HUES48 (cell line): ENCODE results near the gene PELI2.
"Not testable (repeated sequence)": the region's sequence is repeated elsewhere in the genome, so short reads cannot be mapped to it uniquely, and the experiment has no call there.

ENCODE experiments used
- H3K27ac ChIP-seq: one replicate; pipeline ENCODE4 v1.7.0; 2013; ENCODE audit warnings: low read depth, low read length, inconsistent platforms
- H3K27me3 ChIP-seq: 2 replicates; pipeline ENCODE4 v1.6.1; 2013; ENCODE audit warnings: mild to moderate bottlenecking, low read length; ENCODE audit not compliant: control insufficient read depth, insufficient read depth
- H3K36me3 ChIP-seq: 2 replicates; pipeline ENCODE4 v1.6.1; 2013; ENCODE audit warnings: low read length; ENCODE audit not compliant: control insufficient read depth, insufficient read depth
- H3K4me1 ChIP-seq: 2 replicates; pipeline ENCODE4 v1.6.1; 2013; ENCODE audit warnings: mild to moderate bottlenecking, low read length; ENCODE audit not compliant: control insufficient read depth, insufficient read depth
- H3K4me3 ChIP-seq: 2 replicates; pipeline ENCODE4 v1.5.1; 2013; ENCODE audit warnings: mild to moderate bottlenecking, low read depth, low read length
- H3K9ac ChIP-seq: 2 replicates; pipeline ENCODE4 v1.6.1; 2013; ENCODE audit warnings: mild to moderate bottlenecking, low read depth, low read length, moderate library complexity
- H3K9me3 ChIP-seq: 2 replicates; pipeline ENCODE4 v1.6.1; 2013; ENCODE audit warnings: low read length; ENCODE audit not compliant: control insufficient read depth, insufficient read depth

The PELI2 gene

DNA sequence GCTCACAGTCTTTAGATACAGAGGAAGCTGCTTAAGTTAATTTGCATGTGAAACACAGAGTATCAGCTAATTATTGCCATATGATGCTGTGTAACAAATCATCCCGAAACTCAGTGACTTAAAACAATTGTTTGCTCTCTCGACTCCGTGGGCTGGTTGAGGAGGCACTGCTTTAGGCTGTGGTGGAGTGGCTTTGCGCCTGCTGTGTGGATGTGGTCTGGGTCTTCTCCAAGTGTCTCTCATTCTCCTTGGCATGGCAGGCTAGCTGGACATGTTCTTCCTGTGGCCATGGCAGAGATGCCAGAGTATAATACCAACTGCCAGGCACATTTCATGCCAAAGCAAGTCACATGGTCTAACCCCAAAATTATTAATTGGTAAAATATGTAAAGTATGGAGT, 40.9 kb downstream of the PELI2 start:
- Histone ChIP-seq H3K27ac (no peak overlapping the region), H3K27me3 (no peaks in the 10 kb centered on the region), H3K9ac (no peak overlapping the region), H3K4me1 (peaks cover 12% of the 10 kb centered on the region; the same call in 1 of the 2 replicates), H3K36me3 (no peaks in the 10 kb centered on the region), H3K9me3 (no peaks in the 10 kb centered on the region), H3K4me3 (no peak overlapping the region)

DNA sequence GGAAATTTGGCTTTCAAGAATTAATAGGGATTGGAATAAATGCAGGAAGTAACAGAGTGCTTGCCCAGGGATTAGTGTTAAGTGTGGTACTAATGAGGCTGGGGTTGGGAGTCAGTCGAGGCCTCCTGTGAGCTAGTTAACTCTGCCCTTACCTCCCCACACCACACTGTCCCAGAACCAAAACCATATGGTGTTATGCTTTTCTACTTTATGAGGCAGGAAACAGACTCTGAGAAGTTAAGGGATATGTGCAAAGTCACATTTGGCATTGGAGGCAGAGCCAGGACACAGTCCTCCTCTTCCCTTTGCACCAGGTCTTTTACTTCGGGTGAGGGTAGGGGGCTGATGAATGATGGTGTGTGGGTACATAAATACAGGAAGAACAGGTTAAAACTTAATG, 41.9 kb downstream of the PELI2 start:
- Histone ChIP-seq H3K27ac (no peak overlapping the region), H3K36me3 (no peaks in the 10 kb centered on the region), H3K4me3 (no peak overlapping the region), H3K9me3 (no peaks in the 10 kb centered on the region), H3K9ac (no peak overlapping the region), H3K27me3 (no peaks in the 10 kb centered on the region), H3K4me1 (0 out of 2 replicates have a peak, but pooled peaks cover 12% of the 10 kb centered on the region)

DNA sequence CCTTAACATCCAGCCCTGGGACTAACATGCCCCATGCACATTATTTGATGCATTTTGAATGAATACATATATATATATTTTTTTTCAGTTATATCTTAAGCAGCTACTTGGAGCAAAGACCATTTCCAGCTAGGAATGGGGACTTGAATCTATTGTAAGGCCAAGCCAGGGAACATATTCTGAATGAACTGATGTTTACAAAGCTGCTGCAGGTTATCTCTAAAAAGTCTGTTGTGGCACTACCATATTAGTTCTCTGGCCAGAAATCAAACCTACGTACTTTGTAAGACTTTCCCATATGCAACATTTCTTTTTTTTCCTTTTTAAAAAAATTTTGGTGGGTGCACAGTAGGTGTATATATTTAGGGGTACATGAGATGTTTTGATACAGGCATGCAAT, 43.4 kb downstream of the PELI2 start:
- Histone ChIP-seq H3K9me3 (no peaks in the 10 kb centered on the region), H3K4me3 (no peak overlapping the region), H3K36me3 (no peaks in the 10 kb centered on the region), H3K27me3 (no peaks in the 10 kb centered on the region), H3K9ac (no peak overlapping the region), H3K4me1 (0 out of 2 replicates have a peak, but pooled peaks cover 12% of the 10 kb centered on the region), H3K27ac (no peak overlapping the region)

DNA sequence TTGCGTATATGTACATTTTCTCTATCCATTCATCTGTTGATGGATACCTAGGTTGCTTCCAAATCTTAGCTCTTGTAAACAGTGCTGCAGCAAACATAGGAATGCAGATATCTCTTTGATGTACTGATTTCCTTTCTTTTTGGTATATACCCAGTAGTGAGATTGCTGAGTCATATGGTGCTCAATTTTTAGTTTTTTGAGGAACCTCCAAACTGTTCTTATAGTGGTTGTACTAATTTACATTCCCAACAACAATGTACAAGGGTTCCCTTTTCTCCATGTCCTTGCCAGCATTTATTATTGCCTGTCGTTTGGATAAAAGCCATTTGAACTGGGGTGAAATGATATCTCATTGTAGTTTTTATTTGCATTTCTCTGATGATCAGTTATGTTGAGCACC, 44.3 kb downstream of the PELI2 start:
- H3K4me1 ChIP-seq = 0 out of 2 replicates have a peak, but pooled peaks cover 12% of the 10 kb centered on the region
- no peak overlapping the region for H3K9ac ChIP-seq
- H3K27ac ChIP-seq = no peak overlapping the region
- no peaks in the 10 kb centered on the region for H3K9me3 ChIP-seq
- no peak overlapping the region for H3K4me3 ChIP-seq
- no peaks in the 10 kb centered on the region for H3K36me3 ChIP-seq
- no peaks in the 10 kb centered on the region for H3K27me3 ChIP-seq

DNA sequence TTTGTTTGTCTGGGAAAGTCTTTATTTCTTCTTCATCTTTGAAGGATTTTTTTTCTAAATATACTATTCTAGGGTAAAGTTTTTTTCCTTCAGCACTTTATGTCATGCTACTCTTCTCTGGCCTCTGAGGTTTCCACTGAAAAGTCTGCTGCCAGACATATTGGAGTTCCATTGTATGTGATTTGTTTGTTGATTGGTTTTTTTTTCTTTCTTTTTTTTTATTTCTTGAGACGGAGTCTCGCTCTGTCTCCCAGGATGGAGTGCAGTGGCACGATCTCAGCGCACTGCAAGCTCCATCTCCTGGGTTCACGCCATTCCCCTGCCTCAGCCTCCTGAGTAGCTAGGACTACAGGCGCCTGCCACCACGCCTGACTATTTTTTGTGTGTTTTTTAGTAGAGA, 48.4 kb downstream of the PELI2 start:
- not testable (repeated sequence) for H3K4me3 ChIP-seq, H3K27me3 ChIP-seq, H3K4me1 ChIP-seq, H3K27ac ChIP-seq, H3K9ac ChIP-seq, H3K36me3 ChIP-seq, H3K9me3 ChIP-seq

DNA sequence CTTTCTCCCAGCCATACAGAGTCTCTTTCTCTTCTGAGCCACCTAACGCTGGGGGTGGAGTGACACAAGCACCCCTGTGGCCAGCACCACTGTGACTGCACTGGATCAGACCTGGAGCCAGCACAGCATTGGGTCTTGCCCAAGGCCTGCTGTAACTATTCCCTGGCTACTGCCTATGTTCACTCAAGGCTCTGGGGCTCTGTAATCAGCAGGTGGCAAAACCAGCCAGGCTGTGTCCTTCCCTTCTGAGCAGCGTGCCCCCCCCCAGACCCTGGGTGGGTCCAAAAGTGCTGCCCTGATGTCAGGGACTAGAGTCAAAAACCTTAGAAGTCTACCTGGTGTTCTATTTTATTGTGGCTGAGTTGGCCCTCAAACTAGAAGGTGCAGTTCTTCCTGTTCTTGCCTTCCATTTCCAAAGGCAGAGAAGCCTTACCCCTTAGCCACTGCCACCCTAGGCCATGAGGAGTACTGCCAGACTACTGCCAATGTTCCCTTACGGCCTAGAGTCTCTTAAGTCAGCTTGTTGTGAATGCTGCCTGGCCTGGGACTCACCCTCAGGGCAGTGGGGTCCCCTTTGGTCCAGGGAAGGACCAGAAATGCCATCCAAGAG, 49.9 kb downstream of the PELI2 start:
- no peaks in the 10 kb centered on the region for H3K36me3 ChIP-seq
- H3K27ac ChIP-seq = no peak overlapping the region
- H3K27me3 ChIP-seq = no peaks in the 10 kb centered on the region
- no peaks in the 10 kb centered on the region for H3K9me3 ChIP-seq
- H3K9ac ChIP-seq = no peak overlapping the region
- H3K4me1 ChIP-seq = peaks cover 8% of the 10 kb centered on the region
- no peak overlapping the region for H3K4me3 ChIP-seq

DNA sequence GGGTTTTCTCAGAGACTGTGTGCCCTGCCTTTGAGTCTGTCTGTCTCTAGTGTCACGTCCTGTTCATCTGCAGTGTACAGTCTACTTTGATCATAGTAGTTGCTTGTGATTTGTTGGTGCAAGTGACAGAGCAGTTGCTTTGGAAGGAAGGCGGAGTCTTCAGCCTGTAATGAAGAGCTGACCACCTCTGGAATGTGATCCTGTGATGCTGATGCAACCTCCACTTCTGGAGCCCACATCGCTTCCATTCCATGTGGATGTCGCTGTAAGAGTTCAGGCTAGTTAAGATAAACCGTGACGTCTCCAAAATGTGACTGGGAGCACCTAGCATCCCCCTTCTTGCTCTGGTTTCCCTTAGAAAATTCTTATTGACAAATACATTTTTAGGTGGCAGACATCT, 51.8 kb downstream of the PELI2 start:
- no peak overlapping the region for H3K9ac ChIP-seq
- H3K27ac ChIP-seq = no peak overlapping the region
- H3K4me1 ChIP-seq = peaks cover 8% of the 10 kb centered on the region
- no peaks in the 10 kb centered on the region for H3K27me3 ChIP-seq
- no peak overlapping the region for H3K4me3 ChIP-seq
- H3K36me3 ChIP-seq = no peaks in the 10 kb centered on the region
- no peaks in the 10 kb centered on the region for H3K9me3 ChIP-seq

DNA sequence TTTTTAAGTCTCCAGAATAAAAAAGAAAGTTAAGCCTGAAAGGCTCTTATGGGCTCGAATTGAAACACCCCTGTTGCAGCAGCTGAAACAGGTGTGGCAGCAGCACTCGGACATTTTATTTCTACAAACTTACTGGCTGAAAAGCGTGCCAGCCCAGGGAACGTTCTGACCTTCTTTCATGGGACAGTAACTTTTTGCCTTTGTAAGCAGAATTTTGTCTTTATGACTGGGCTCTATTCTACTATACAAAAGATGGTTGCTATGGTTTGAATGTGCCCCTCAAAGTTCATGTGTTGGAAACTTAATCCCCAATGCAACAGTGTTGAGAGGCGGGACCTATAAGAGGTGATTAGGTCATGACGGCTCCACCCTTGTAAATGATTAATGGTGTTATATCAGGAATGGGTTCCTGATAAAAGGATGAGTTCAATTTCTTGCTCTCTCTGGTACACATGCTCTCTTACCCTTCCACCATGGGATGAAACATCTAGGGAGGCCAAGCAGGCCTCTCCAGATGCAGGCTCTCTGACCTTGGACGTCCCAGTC, 52.7 kb downstream of the PELI2 start:
- Histone ChIP-seq H3K4me1 (peaks cover 8% of the 10 kb centered on the region), H3K4me3 (no peak overlapping the region), H3K27me3 (no peaks in the 10 kb centered on the region), H3K9ac (no peak overlapping the region), H3K27ac (no peak overlapping the region), H3K9me3 (no peaks in the 10 kb centered on the region), H3K36me3 (no peaks in the 10 kb centered on the region)

DNA sequence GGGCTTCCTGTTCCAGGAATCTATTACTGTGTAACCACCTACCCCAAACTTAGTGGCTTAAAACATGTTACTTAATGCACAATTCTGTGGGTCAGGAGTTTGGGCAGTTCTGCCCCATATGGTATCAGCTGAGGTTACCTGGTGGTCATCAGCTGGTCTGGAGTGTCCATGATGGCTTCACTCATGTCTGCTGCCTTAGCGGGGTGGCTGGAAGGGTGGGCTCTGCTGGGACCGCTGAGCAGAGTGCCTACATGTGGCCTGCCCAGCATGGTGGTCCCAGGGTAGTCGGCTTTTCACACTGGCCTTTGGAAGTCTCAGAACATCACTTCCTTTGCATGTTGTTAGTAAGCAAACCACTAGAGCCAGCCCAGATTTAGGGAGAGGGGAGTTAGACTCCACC, 53.9 kb downstream of the PELI2 start:
- Histone ChIP-seq H3K36me3 (no peaks in the 10 kb centered on the region), H3K27me3 (no peaks in the 10 kb centered on the region), H3K9ac (no peak overlapping the region), H3K4me1 (peaks cover 8% of the 10 kb centered on the region), H3K9me3 (no peaks in the 10 kb centered on the region), H3K27ac (peak overlapping the region; percentile 63), H3K4me3 (no peak overlapping the region)

DNA sequence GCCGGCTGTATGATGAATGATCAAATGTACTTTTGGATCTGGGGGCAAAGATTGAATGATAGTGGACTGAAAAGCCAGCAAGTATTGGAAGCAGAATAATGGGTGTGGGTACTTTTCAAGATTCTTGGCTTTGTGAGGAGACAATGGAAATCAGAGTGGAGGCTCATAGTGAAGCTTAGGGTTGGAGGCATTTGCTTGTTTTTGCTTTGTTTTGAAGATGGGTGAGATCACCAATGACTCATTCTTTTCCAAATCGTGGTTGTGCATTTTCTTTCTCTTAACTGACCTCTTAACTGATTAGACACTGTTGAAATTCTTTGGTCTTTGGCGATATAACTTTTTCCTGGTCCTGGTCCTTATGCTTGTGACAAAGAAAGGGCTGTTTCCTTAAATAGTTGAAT, 54.4 kb downstream of the PELI2 start:
- Histone ChIP-seq H3K27ac (peak overlapping the region; percentile 63), H3K27me3 (no peaks in the 10 kb centered on the region)

DNA sequence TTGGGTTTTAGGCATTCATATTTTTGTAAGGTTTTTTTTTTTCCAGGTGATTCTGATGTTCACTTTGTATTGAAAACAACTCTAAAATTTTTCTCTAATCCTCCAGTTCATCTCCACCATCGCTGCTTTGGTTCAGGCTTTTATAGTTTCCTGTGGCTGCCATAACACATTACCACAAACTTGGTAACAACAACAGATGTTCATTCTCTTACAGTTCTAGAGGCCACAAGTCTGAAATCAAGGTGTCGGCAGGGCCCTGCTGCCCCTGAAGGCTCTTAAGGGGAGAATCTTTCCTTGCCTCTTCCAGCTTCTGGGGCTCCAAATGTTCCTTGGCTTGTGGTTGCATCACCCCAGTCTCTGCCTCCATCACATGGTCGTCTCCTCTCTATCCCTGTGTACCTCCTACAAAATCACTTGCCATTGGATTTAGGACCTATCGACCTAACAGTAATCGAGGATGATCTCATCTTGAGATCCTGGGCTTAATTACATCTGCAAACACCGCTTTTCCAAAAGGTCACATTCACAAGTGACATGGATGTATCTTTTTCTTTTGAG, 55.2 kb downstream of the PELI2 start:
- Histone ChIP-seq H3K4me3 (no peak overlapping the region), H3K27me3 (no peaks in the 10 kb centered on the region), H3K4me1 (peaks cover 11% of the 10 kb centered on the region), H3K36me3 (no peaks in the 10 kb centered on the region), H3K9ac (no peak overlapping the region), H3K27ac (no peak overlapping the region), H3K9me3 (no peaks in the 10 kb centered on the region)

More for the DNA sequence above, 54.4 kb downstream of the PELI2 start:
- no peaks in the 10 kb centered on the region for H3K36me3 ChIP-seq
- H3K4me1 ChIP-seq = peaks cover 11% of the 10 kb centered on the region
- H3K4me3 ChIP-seq = no peak overlapping the region
- no peaks in the 10 kb centered on the region for H3K9me3 ChIP-seq
- no peak overlapping the region for H3K9ac ChIP-seq
